H1 (cell line): ENCODE measurements around the gene RPL3. TPM values are rescaled to one million over a fixed set of nuclear protein-coding genes. Genes with fewer than 3 reads are reported as not detected.

ENCODE experiments used
- ATF3 ChIP-seq: IDR thresholded peaks from 2 replicates; pipeline ENCODE4 v1.6.1; 2011; ENCODE audit warnings: low read depth, mild to moderate bottlenecking, low read length; ENCODE audit not compliant: insufficient read depth
- CBX8 ChIP-seq: fragments of 300-800, 300-1000 bp; sonication (generic); IDR thresholded peaks from 2 replicates; pipeline ENCODE4 v1.7.1; 2016; ENCODE audit warnings: low read depth, low read length, borderline replicate concordance
- JUND ChIP-seq: IDR thresholded peaks from 2 replicates; pipeline ENCODE4 v1.6.1; 2011; ENCODE audit warnings: mild to moderate bottlenecking, improper control_type of control experiment, low read length
- KDM1A ChIP-seq: fragments of 200-600, 300-600 bp; sonication (generic); IDR thresholded peaks from 2 replicates; pipeline ENCODE4 v1.7.1; 2016; ENCODE audit warnings: mild to moderate bottlenecking, low read length, borderline replicate concordance
- NRF1 ChIP-seq: IDR thresholded peaks from 2 replicates; pipeline ENCODE4 v1.6.1; 2011; ENCODE audit warnings: mild to moderate bottlenecking, low read depth, low read length, improper control_type of control experiment
- RAD21 ChIP-seq, 2 experiments: IDR thresholded peaks in 1 of 2; conservative IDR thresholded peaks in 1 of 2; 2 replicates each; pipeline ENCODE4 v1.6.1; 2011; ENCODE audit warnings: low read depth in 2 of 2, low read length in 2 of 2, improper control_type of control experiment in 1 of 2, inconsistent platforms in 1 of 2, mild to moderate bottlenecking in 1 of 2, moderate library complexity in 1 of 2
- RBBP5 ChIP-seq: IDR thresholded peaks from 2 replicates; pipeline ENCODE4 v1.7.1; 2012; ENCODE audit warnings: low read depth, mild to moderate bottlenecking, inconsistent platforms, low read length, moderate library complexity, borderline replicate concordance
- TEAD4 ChIP-seq: IDR thresholded peaks from 2 replicates; pipeline ENCODE4 v1.6.1; 2012; ENCODE audit warnings: low read depth, low read length, inconsistent platforms, mixed read lengths
- polyA plus RNA-seq, 7 experiments: library from polyadenylated mRNA; depleted of rRNA in 3 of 7; stranded (reverse) in 5 of 7; unstranded in 2 of 7; fragments of >200 nt in 5 of 7; fragments of 200-250 nt in 2 of 7; gene quantifications; 1 replicate in 5 of 7; 2 replicates in 1 of 7; 4 replicates in 1 of 7; pipeline versions ENCODE4 v1.2.1 to v1.2.3, GENCODE V29; 2011 to 2013; ENCODE audit warnings: missing spikeins in 2 of 7, mixed read lengths in 2 of 7
- total RNA-seq: library from RNA; stranded (reverse); fragmentation: NEBNext Ultra II Directional; extraction: Animal tissue kit (Norgen Biotek cat#: 25700); gene quantifications from 2 replicates; pipeline ENCODE4 v1.2.1, GENCODE V29; 2021

RPL3 gene
- total and polyA plus RNA-seq, 2 of the 8 experiments (the other 6 are each of a cell fraction or from before 2014, with no cell fraction given) = 2,865 to 5,466 TPM

GRCh38 chr22:39299829-39300178 is 19.6 kb downstream of the RPL3 start (continued):
- TF ChIP-seq TEAD4 (no peak), NRF1 (no peak), KDM1A (peak; percentile 96), RAD21 (IDR thresholded peaks at IDR 0.05 in 1 of 2, conservative IDR thresholded peaks at IDR 0.05 in 1 of 2; ENCODE audit: low read depth in 2 of 2, low read length in 2 of 2) (no peak), ATF3 (no peak), JUND (no peak), CBX8 (no peak), RBBP5 (no peak)
